Fibroblast of peridontal ligament (primary cell): Measurements from ENCODE around the gene GRIA2.
A peak's percentile ranks its signal among the peaks of the same experiment; 100 is the strongest.
"Not testable (repeated sequence)": the region's sequence is repeated elsewhere in the genome, so short reads cannot be mapped to it uniquely, and the experiment has no call there.

ENCODE experiments used
- DNase-seq: peaks from one replicate; pipeline ENCODE4 v3.0.0-alpha.2; 2010; ENCODE audit errors: extremely low read depth

Gene GRIA2

DNA sequence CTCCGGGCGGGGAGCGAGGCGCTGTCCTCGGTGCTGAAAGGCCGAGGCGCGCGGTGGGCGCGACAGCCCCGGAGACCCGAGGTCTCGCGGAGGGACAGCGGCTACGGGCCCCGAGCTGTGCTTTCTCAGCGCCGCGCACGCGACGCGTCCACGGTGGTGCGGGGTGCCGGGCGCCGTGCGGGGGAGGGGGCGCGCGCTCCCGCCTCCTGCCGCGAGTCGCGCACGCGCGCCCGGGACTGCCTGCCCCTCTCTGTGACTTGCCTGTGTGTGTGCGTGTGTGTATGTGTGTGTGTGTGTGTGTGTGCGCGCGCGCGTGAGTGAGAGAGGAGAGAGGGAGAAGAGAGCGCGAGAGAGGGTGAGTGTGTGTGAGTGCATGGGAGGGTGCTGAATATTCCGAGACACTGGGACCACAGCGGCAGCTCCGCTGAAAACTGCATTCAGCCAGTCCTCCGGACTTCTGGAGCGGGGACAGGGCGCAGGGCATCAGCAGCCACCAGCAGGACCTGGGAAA lies at the start of gene GRIA2:
Gene GRIA2 (plus strand): TSS at position 358 of the 511 bp plus-strand sequence. CDS start 315 bp downstream, outside the sequence.
- peak; percentile 42 for DNase-seq

DNA sequence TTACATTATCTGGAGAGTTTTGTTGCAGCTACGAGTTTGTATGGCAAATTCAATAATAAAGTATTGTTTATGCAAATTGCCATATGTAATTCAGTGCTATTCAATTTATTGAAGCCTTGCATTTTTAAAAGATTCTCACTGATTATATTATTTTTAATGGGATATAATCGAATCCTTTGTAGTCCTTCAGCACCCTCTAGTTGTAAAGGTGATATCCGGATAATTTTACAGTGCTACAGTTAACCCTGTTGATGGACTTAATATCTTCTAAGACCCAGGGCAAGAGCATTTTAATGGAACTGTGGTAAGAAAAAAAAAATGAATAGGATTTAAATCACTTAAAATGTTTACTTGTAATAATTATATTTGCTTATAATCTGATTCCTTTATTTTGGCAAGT lies 48.5 kb upstream of the GRIA2 start:
- peak; percentile 53 for DNase-seq

DNA sequence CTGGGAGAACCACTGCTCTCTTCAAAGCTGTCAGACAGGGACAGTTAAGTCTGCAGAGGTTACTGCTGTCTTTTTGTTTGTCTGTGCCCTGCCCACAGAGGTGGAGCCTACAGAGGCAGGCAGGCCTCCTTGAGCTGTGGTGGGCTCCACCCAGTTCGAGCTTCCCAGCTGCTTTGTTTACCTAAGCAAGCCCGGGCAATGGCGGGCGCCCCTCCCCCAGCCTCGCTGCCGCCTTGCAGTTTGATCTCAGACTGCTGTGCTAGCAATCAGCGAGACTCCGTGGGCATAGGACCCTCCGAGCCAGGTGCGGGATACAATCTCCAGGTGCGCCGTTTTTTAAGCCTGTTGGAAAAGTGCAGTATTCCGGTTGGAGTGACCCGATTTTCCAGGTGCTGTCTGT lies 40.3 kb upstream of the GRIA2 start:
- DNase-seq = not testable (repeated sequence)

DNA sequence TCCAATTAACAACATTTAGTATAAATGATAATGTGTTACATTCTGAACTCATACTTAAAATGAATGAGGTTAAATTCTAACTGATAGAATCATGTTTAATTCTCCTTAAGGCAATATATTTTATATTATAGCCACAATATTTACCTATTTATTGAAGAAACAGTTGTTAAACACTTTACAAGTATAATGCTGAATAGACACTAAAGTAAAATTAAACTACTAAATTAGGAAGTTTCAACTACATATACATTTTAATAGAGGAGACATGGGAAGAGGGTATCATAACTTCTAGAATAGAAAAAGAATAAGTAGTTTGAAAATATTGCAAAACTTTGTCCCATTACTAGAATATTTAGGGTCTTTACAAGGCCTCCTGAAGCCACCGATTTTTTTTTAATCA lies 36.2 kb upstream of the GRIA2 start:
- DNase-seq = no peak

DNA sequence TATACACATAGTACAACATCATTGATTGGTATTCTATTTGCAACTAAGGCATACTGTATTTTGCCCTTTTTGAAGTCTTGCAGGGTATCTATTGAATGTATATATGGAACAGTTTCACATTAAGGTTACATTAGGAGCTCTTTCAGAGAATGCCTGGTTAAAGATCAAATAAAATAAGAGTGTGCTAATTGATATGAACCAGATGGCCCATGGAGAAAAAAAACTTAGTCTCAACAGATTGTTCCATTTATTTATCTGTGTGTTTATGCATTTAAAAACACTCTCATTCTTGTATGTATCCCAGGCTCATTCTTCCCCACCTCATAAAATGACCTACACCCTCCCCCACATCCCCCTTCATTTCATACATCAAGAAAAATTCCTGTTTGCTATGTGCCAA lies 35.2 kb upstream of the GRIA2 start:
- DNase-seq = no peak

DNA sequence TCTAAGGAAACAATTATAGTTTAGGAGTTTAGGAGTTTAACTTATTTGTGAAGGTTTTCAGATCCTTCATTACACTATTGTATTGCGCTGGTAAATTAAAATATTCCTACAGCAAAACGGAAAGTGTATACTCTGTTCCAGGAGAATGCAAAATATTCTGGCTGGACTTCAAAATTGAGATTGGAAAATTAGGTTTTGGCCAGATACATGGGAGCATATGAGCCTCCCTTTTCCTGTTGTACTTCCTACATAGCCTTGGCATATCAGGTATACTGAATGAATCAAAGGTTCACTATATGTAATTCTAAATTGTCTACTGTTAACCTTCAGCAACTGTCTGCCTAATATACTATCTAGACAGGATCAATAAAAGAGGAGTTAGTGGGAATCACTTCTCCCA lies 25.2 kb upstream of the GRIA2 start:
- no peak for DNase-seq

DNA sequence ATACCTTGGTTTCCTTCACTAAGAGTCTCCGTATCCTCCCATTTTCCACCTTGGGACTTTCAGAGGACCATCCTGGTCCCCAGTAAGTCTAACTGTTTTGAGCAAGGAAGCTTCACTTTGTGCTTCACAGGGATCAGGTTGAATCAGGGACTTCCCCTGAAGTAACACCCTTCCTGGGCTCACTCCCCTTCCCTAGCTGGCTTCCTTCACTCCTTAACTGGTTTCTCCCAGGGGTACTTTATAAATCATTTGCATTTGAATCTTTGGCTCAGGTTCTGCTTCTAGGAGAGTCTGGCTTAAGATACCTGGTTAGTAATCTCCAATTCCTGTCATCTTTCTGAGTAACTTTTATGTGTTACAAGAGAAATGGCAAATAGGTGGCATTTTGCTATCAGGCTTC lies 24.5 kb upstream of the GRIA2 start:
- DNase-seq = no peak

DNA sequence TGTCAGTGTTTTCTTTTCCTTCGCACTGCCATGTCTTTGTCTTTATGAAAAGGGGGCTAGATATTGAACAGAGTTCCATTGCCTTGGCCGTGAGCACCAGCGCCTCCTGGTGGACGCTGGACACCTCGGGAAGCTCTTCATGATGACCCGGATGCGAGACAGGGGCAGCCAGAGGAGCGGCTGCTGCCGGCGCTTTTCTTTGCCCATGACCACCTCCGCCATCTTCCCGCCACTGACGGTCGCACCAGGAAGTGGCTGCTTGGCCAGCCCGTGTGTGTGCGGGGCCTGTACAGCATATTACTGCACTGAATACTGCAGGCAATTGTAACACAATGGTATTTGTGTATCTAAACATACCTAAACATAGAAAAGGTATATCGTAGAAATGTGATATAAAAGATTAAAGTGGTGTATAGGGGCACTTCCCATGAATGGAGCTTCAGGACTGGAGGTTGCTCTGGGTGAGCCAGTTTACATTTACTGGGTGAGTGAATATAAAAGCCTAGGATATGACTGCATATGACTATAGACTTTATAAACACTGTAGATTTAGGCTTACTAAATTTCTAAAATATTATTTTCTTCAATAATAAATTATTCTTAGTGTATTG lies 15.8 kb upstream of the GRIA2 start:
- DNase-seq = no peak

DNA sequence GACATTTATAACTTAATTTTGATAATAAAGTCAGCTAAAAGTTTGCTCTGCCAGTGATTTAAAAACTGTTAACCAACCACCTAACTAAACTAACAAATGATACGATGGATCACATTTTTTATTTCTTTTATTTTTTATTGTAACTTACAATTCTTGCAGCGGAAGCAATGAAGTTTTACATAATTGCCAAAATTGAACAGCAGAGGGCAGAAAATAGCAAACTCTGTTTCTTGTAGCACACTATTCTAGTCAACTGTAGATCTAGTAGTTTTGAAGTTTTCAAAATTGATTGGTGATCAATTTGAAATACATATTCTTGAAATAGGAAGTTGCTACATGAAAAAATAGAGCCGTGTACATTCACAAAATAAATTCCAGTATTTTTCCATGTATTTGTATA lies 2.8 kb upstream of the GRIA2 start:
- DNase-seq = peak; percentile 59

DNA sequence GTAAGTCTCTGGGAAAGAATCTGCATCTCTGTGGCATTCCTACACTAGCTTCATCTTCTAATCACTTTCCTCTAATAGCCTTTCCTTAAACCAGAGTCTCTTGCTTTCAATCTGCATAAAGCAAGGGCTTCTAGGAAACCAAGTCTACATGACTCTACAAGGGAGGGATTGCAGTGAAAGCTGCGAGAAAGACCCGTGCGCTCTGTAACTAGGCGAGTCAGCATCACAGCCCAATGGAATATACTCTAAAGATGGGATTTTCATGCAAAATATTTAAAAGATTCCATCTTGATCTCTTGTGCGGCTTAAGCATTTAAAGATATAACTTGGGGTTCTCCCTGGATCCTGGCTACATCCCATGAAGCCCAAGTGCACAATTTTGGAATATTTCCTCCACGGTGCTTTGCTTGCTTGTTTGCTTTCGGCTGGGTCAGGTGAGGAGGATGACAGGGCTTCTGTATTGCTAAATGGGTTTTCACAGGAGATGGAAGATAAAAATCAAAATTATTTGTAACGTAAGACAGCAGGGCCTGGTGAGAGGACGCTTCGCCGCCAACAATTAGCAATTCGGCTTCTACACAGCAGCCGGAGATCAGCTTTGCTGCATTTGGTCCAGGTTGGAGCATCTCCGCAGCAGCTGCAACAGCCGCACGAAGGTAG lies 687 bp upstream of the GRIA2 start:
- no peak for DNase-seq

DNA sequence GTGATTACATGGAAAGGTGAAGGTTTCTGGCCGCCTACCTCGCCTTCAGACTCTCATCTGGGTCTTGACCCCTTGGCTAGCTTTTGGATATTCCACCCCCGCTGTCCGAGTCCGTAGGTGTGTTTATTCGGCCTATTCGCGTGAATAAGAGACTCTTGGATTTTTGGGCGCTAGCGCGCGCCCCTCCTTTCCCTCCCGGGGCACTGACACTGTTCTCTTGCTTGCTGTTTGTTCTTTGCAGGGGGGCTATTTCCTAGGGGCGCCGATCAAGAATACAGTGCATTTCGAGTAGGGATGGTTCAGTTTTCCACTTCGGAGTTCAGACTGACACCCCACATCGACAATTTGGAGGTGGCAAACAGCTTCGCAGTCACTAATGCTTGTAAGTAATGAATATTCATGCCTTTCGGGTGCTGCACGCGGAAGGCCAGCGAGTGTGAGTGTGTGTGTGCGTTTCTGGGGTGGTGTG lies 932 bp downstream of the GRIA2 start:
- DNase-seq = no peak

DNA sequence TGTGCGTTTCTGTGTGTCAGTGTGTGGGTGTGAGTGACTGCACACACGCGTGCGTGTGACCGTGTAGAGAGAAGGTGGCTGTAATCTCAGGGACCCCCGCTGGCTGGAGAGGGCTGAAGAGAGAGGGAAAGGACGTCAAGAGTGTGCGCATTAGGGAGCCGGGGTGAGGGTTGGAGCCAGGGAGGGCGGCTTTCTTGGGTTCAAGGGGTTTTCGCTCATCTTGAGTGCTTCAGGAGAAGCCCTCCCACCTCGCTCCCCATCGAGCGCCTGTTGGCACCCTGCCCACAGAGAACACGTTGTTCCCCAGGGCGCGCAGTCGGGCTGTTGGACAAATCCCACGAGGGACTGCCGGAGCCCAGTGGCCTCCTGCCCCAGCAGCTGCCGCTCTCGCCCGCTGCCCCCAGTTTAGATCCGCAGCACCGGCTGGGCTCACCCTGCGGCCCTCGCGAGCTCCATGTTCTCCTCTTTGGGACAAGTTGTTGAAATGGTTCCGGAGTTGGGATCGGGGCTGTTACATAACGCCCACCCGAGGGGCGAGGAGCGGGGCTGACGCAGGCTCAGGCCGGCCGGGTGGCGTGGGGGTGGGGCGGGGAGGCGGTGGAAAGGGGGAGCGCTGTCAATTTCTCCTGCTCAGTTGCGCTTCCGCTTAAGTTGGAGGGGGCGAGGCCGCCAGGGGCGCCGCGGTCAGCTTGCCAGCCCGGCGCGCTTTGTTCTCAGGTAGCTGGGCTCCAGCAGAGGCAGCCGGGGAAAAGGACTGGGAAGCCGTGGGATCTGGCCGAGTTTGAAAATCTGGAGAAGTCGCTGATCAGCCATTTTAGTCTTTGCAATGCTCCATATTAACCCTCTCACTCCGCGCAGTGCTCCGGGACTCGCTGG lies 1.6 kb downstream of the GRIA2 start:
- DNase-seq = no peak

DNA sequence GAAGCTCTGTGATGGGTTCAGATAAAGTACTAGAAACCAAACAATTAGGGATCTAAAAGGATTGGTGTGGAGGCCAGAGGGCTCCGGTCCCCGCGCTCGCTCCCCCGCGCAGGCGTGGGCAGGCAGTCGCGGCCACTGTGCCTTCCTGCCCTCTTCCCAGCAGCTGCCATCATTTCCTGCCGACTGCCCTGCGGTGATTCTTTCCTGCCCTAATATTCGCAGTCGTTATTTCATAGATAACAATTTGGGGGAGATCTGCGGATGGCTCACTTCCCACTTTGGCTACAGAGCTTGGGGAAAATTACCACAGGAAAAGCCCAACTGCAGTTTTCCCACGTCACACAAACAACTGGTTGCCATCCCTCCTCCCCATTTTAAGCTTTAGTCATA lies 2.2 kb downstream of the GRIA2 start:
- no peak for DNase-seq

DNA sequence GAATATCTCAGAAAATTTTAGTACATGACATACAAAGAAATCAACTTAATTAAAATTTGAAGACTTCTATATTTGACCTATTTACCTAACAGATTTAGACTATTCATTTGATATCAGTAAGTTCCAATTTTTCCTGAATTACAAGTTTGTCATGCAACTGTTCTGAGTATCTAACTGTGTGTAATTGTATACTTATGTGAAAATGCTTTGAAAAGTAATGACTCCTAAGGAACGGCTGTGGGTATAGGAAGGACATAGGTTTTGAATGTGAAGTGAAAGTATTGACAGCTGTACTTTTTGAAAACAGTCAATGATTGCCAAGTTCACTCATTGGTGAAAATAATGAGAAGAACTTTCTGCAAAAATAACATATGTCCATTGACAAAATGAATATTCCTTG lies 2.9 kb downstream of the GRIA2 start:
- DNase-seq = no peak

DNA sequence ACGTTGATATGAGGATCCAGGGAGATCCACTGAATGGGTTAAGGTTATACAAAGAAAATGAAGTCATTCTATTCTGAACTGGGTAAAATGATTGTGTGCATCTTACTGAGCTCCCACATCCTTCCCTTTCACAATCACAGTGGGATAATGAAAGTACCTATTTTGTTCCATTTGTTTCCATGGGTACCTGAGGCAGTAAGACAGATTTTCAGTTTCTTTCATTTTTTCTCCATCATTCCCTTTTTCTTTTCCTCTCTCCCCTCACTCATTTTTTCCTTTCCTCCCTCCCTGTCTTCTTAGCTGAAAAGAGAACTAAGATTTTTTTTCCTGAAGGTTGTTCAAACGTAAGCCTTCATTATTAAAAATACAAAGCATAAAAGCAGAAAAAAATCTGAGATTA lies 4.6 kb downstream of the GRIA2 start:
- no peak for DNase-seq

DNA sequence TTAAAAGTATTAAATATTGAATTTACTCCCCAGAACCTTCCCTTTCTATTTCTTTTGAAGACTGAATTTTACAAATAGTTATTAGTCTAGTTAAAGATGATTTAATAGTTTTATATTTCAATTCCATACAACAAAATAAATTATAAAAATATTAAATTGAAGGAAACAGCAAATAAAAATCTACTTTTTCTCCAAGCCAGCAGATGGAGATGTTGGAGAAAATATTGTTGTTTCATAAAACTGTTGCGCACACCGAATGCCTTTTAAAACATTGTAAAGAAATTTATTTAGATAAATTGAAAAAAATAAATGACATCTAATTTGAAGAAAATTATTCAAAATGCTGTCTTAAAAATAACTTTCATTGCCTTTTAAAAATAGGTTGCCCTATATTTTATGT lies 5.5 kb downstream of the GRIA2 start:
- DNase-seq = no peak

DNA sequence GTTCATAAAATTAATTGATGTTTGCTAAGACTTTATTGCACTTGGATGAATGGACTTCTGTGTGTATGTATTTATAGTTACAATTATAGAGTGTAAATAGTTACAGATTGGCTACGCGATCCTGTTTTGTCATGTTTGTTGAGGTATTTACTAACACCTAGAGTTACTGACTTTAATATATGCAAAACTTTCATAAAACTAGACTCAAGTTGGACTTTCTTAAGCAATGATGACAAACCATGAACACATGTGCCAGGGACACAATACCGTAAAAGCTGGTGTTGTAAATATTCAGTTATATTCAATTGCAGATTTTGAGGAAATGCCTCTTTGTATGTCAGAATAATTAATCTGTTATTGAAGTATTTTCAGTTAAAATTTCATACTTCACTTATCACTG lies 6.1 kb downstream of the GRIA2 start:
- DNase-seq = no peak

DNA sequence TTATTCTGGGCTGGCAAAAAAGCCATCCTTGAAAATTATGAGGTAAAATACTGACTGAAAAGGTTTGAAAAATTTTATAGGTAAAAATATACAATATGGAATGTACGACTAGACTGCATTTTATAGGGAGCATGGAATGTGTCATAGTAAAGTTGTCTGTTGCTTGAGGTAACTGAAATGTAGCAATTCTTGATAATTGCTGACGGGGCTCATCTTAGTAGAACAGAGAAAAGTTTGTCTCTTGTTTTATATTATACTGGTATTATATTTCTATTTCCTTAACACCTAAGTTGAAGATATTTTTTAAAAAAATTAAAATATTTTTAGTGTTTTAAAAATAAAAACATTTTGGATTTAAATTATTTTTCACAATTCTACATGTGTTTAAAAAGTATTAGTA lies 11.0 kb downstream of the GRIA2 start:
- no peak for DNase-seq

DNA sequence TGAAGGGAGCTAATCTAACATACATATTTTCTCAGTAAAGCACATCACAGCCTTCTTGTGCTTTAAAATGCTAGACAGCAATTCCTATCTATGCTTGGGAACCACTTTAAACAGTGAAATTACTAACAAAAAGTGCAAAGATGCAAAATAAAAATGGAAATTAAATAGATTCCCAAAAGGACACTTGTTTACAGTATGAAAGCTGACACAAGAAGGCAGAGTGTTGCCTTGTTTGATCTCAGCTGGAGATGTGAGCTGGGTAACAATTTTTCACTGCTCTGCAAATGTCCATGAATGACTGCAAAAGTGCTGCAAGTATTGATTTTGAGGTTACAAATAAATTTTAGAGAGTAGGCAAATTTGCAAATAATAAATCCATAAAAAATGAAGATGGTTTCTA lies 22.3 kb downstream of the GRIA2 start:
- no peak for DNase-seq

DNA sequence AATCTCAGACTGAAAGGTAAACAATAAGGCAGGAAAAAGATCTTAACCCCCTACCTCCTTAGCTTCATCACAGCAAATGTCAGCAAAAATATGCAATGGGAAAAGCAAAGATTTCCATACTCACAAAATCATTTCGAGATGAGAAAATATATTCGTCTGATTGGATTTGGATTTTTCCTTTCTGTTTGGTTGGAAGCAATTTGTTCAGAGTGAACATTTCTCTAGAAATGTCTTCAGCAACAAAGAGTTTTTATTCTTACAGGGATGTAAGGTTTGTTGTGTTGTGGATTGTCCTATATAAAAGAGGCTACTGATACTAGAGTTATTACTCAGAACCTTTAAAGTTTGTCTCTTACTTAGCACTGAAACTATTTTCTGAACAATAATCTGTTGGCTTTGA lies 23.8 kb downstream of the GRIA2 start:
- no peak for DNase-seq

DNA sequence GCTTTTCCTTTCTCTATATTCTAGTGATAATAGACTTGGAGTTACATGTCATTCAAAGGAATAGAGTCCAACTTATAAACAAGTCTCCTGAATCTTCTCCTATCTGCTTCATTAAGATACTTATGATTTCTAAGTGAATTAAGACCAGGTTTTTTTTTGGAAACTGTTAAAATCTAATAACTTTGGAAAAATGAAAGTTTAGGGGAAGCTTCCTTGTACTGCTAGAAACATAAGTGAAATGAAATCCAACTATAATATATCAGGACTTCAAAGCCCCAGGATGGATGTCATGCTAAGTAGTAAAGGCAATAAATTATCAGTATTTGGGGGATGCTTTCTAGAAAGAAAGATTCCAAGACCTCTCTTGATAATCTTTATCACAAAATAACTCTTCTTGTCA lies 24.8 kb downstream of the GRIA2 start:
- no peak for DNase-seq

DNA sequence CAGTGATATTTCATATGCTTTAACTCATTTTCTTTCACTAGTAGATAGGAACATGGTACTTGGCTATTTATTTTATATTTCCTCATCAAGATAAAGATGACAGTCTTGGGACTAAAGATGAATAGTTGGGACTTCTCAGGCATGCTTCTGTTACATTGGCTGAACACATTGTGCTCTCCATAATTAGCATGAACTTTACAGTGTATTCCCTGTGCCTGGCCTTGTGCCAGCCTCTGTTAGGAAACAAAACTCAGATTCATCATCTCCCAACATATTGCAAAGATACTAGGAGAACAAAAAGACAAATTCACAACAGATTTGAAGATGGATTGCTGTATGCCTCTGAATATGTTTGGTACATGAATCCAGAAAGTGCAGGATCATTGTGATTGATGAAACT lies 26.4 kb downstream of the GRIA2 start:
- DNase-seq = no peak

DNA sequence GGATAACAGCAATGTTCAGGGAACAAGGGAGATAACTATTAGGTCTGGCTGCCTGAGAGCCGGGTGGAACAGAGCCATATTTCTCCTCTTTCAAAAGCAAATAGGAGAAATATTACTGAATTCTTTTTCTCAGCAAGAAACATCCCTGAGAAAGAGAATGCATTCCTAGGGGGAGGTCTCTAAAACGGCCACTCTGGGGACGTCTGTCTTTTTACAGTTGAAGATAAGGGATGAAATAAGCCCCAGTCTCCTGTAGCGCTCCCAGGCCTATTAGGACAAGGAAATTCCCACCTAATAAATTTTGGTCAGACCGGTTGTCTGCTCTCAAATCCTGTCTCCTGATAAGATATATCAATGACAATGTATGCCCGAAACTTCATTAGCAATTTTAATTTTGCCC lies 37.6 kb downstream of the GRIA2 start:
- not testable (repeated sequence) for DNase-seq
